ENCODE measurements around the gene POLD4. TPM values are rescaled to one million over a fixed set of nuclear protein-coding genes. Genes with fewer than 3 reads are reported as not detected.

The POLD4 gene
- total RNA-seq, 2 donors from 2014 or later, result 145 to 148 TPM

DNA sequence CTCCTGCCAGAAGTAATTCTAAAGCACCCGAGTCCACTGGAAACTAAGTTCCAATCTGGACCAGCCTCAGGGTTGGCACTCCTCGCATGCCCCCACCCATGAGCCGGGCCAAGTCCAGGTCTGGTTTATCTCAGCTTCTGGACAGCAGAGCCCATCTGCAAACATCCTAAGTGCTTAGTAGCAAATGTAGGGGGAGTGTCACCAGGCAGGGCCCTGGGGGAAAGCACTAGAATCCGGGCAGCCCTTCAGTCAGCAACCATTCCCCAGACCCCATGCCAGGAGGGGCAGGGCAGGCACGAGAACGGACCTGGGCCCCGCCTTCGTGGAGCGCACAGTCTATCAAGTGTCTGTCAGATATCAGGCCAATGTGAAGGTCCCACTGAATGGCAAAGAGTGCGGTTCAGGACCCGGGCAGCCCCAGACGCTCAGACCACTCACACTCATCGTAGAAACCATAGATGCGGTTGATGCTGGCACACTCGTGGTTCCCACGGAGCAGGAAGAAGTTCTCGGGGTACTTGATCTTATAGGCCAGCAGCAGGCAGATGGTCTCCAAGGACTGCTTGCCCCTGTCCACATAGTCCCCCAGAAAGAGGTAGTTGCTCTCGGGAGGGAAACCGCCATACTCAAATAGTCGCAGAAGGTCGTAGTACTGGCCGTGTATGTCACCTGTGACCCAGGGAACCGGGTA is 47.0 kb upstream of the POLD4 start:
- Histone ChIP-seq H3K4me1 (ENCODE audit: control insufficient read depth in 1 of 2, low read depth in 2 of 2) (peaks cover 16 to 27% of the 10 kb centered on the region in 2 donors), H3K27ac (peak overlapping the region; percentile 89 to 94), H3K4me3 (peak overlapping the region; percentile 100), H3K27me3 (replicated peaks; ENCODE audit: insufficient read depth) (no peaks in the 10 kb centered on the region), H3K9me3 (no peaks in the 10 kb centered on the region), H3K36me3 (peaks cover 29% of the 10 kb centered on the region)
- DNase-seq (ENCODE audit: low spot score) (no peak), ATAC-seq (ENCODE audit: insufficient number of reproducible peaks, low FRiP score, low read depth) (no peak)
- TF ChIP-seq, protein P1, sequence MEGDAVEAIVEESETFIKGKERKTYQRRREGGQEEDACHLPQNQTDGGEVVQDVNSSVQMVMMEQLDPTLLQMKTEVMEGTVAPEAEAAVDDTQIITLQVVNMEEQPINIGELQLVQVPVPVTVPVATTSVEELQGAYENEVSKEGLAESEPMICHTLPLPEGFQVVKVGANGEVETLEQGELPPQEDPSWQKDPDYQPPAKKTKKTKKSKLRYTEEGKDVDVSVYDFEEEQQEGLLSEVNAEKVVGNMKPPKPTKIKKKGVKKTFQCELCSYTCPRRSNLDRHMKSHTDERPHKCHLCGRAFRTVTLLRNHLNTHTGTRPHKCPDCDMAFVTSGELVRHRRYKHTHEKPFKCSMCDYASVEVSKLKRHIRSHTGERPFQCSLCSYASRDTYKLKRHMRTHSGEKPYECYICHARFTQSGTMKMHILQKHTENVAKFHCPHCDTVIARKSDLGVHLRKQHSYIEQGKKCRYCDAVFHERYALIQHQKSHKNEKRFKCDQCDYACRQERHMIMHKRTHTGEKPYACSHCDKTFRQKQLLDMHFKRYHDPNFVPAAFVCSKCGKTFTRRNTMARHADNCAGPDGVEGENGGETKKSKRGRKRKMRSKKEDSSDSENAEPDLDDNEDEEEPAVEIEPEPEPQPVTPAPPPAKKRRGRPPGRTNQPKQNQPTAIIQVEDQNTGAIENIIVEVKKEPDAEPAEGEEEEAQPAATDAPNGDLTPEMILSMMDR (IDR thresholded peaks at IDR 0.05), result no peak

DNA sequence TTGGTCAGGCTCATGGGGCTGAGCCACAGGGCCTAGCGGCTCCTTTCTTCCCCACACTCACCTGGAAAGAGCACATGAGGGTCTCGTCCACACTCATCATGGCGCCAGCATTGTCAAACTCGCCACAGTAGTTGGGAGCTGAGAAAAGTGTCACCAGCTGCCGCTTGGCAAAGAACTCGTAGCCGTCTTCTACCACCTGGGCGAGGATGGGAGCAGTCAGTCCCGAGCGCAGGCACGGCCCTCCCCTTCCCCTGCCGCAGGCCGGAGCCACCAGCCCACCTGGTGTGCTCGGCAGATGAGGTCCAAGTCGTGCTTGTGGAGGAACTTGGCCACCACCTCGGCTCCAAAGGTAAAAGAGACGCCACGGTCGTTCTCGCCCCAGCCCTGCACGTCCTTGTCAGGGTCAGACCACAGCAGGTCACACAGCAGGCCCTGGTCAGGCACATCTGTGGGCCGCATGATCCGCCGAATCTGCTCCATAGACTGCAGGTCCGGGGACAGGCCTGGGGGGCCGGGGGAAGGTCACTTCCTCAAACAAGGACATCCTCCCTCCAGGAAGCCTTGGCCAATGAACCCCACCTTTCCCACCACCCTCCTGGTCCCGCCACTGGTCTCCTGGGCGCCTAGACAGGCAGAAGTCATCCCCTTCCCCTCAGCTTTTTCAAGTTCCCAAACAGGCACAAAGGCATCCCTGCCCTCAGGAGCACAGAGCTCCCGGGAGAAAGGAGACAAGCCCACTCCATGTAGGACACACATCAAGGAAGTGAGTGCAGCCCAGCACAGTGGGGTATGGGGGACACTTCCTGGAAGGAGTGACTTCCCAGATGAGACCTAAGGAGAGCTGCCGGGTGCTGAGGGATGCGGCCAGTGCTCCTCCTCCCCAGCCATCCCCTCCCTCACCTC is 45.6 kb upstream of the POLD4 start:
- Histone ChIP-seq H3K27ac (no peak overlapping the region), H3K4me1 (ENCODE audit: control insufficient read depth in 1 of 2, low read depth in 2 of 2) (peaks cover 16 to 27% of the 10 kb centered on the region in 2 donors)

DNA sequence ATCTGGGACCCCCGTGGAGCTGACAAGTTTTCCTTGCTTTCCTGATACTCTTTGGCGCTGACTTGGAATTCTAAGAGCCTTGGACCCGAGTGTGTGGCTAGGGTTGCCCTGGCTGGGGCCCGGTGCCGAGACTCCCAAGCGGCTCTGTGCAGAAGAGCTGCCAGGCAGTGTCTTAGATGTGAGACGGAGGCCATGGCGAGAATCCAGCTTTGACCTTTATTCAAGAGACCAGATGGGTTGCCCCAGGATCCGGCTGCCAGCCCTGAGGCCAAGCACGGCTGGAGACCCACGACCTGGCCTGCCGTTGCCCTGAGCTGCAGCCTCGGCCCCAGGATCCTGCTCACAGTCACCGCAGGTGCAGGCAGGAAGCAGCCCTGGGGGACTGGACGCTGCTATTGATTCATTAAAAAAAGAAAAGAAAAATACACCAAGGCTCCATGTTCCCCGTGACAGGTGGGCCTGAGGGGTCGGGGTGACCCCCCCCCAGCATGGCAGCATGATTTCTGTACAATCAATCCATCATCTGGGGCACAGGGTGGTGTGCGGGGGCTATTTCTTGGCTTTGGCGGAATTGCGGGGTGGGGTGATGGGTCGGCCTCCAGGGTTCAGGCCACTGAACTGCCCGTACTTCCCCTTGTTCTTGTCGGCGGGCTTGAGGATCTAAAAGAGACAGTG is 44.8 kb upstream of the POLD4 start:
- TF ChIP-seq, protein P1 (IDR thresholded peaks at IDR 0.05), result no peak
- Histone ChIP-seq H3K4me1 (ENCODE audit: control insufficient read depth in 1 of 2, low read depth in 2 of 2) (peaks cover 16 to 27% of the 10 kb centered on the region in 2 donors), H3K9me3 (no peaks in the 10 kb centered on the region), H3K27me3 (replicated peaks; ENCODE audit: insufficient read depth) (no peaks in the 10 kb centered on the region), H3K36me3 (peaks cover 36% of the 10 kb centered on the region), H3K4me3 (no peak overlapping the region), H3K27ac (no peak overlapping the region)
- no peak for DNase-seq (ENCODE audit: low spot score)
- no peak for ATAC-seq (ENCODE audit: insufficient number of reproducible peaks, low FRiP score, low read depth)

More for the DNA sequence above, 45.6 kb upstream of the POLD4 start:
- Histone ChIP-seq H3K4me3 (no peak overlapping the region), H3K36me3 (peaks cover 34% of the 10 kb centered on the region), H3K27me3 (replicated peaks; ENCODE audit: insufficient read depth) (no peaks in the 10 kb centered on the region), H3K9me3 (no peaks in the 10 kb centered on the region)
- TF ChIP-seq, protein P1 (IDR thresholded peaks at IDR 0.05), result no peak
- DNase-seq (ENCODE audit: low spot score), result no peak
- ATAC-seq (ENCODE audit: insufficient number of reproducible peaks, low FRiP score, low read depth), result no peak

DNA sequence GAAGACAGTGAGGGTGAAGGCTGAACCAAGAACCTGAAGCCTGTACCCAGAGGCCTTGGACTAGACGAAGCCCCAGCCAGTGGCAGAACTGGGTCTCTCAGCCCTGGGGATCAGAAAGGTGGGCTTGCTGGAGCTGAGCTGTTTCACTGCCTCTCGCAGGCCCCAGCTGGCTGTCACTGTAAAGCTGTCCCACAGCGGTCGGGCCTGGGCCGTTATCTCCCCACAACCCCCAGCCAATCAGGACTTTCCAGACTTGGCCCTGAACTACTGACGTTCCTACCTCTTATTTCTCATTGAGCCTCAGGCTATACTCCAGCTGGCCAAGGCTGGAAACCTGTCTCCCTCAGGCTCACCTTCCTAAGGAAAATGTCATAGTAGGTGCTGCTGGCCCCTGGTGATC is 44.2 kb upstream of the POLD4 start:
- Histone ChIP-seq H3K9me3 (no peaks in the 10 kb centered on the region), H3K27me3 (replicated peaks; ENCODE audit: insufficient read depth) (no peaks in the 10 kb centered on the region), H3K27ac (no peak overlapping the region), H3K4me1 (ENCODE audit: control insufficient read depth in 1 of 2, low read depth in 2 of 2) (peaks cover 19 to 30% of the 10 kb centered on the region in 2 donors), H3K36me3 (peaks cover 36% of the 10 kb centered on the region), H3K4me3 (no peak overlapping the region)
- TF ChIP-seq, protein P1 (IDR thresholded peaks at IDR 0.05), result no peak
- ATAC-seq (ENCODE audit: insufficient number of reproducible peaks, low FRiP score, low read depth), result no peak
- DNase-seq (ENCODE audit: low spot score), result no peak

All from thoracic aorta (tissue), 2 donors.